Fibroblast of mammary gland (primary cell): ENCODE data around the gene ARFGAP3.

Experiments
- DNase-seq: peaks from one replicate; pipeline ENCODE4 v3.0.0-alpha.2; 2010; ENCODE audit warnings: low read depth
- H3K4me3 ChIP-seq: 2 replicates; pipeline ENCODE4 v1.5.1; 2011; ENCODE audit warnings: low read depth, mild to moderate bottlenecking, low read length, moderate library complexity; ENCODE audit not compliant: control insufficient read depth
- TF ChIP-seq, protein P1 (sequence below): conservative IDR thresholded peaks from 2 replicates; pipeline ENCODE4 v1.5.1; 2011; ENCODE audit warnings: low read depth, low read length, inconsistent platforms; ENCODE audit not compliant: control insufficient read depth, insufficient read depth

The ARFGAP3 gene

DNA sequence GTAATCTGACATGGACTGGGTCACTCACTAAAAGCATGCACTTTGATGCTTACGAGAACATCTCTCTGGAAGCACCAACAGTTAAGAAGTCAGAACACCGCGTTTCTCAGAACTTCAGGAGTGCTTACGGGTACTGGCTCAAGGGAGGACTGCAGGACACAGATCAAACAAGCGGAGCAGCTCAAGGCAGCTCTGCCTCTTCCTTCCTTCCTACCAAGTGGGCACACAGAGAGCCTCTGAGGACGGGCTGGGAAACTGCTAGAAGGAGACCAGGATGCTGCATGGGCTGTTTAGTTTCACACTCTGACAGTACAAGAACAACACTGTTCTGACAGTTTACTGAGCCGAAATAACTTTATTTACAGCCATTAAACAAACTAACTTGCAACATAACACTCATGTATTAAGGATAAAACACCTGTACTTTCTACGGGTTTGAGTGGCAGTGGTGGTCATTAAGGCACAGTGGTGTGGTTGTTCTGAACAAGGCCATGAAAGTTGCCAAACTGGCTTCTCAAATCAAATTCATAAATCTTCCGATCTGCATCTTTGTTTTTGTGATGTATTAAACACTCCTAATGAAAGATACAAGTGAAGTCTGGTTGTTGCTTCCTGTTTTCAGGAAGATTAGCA, 37.5 kb downstream of the ARFGAP3 start:
- DNase-seq, result no peak
- H3K4me3 ChIP-seq, result no peak overlapping the region
- TF ChIP-seq, protein P1, sequence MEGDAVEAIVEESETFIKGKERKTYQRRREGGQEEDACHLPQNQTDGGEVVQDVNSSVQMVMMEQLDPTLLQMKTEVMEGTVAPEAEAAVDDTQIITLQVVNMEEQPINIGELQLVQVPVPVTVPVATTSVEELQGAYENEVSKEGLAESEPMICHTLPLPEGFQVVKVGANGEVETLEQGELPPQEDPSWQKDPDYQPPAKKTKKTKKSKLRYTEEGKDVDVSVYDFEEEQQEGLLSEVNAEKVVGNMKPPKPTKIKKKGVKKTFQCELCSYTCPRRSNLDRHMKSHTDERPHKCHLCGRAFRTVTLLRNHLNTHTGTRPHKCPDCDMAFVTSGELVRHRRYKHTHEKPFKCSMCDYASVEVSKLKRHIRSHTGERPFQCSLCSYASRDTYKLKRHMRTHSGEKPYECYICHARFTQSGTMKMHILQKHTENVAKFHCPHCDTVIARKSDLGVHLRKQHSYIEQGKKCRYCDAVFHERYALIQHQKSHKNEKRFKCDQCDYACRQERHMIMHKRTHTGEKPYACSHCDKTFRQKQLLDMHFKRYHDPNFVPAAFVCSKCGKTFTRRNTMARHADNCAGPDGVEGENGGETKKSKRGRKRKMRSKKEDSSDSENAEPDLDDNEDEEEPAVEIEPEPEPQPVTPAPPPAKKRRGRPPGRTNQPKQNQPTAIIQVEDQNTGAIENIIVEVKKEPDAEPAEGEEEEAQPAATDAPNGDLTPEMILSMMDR, result no peak

DNA sequence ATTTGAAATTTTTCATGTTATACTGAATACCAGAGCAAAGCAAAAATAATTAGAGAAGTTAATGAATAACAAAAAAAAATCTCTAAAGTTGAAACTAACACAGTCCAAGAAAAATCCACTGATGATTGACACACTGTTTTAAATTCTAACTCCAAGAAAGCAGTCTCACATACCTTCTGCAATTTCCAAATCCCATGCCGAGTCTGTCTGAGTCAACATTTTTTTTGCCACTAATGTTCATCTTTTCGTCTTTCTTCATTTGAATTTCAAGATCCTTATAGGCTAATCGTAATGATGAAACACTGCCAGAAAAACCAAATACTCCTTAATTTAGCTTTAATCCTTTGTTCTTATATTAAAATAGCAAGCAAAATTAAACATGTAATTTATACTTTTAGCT, 39.5 kb downstream of the ARFGAP3 start:
- peak; percentile 11 for DNase-seq
- no peak overlapping the region for H3K4me3 ChIP-seq
- TF ChIP-seq, protein P1, result no peak

DNA sequence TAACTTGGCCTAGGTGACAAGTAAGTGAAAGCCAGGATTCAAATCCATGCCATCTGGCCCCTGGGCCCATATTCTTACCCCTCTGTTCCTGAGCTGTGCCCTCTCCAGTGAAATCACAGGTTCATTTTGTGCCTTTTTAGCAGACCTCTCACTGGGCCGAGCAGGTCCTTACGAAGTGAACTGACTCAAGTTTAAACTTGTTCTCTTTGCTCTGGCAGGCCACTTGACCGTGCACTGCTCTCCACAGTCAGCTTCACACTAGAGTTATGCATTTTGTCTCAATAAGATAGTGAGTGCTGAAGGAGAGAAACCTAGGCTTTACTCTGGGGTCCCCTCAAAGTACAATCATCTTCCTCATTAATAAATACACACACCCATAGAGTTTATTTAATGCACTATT, 40.7 kb downstream of the ARFGAP3 start:
- TF ChIP-seq, protein P1, result no peak
- no peak overlapping the region for H3K4me3 ChIP-seq
- DNase-seq, result no peak

DNA sequence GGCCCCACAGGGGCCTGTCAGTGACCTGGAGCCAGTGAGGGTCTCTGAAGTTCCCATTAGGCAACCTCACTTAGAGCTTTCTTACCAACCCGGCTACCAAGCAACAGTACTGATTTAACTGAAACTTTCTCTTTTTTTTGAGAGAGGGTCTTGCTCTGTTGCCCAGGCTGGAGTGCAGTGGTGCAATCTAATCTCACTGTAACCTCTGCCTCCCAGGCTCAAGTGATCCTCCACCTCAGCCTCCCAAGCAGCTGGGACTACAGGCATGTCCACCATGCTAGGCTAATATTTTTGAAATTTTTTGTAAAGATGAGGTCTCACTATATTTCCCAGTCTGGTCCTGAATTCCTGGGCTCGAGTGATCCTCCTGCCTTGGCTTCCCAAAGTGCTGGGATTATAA, 42.5 kb downstream of the ARFGAP3 start:
- no peak for DNase-seq
- no peak overlapping the region for H3K4me3 ChIP-seq
- TF ChIP-seq, protein P1, result no peak

DNA sequence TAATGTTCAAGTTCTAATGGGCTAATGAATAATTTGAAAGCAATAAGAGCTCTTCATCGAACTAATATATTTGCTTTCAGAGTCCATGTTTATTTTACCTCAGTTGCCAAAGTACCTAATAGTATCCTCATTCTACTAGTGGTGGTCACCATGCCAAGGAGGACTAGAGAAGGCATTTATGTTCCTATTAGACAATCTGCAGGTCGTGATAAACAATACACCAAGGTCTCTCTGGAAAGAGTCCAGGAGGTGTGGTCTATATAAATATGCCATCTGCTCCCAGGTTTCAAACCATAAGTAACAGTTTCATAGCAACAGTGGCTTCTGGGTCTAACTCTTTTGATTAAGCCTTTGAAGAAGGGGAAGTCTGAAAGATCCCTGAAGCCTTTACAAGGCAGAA, 42.9 kb downstream of the ARFGAP3 start:
- TF ChIP-seq, protein P1, result no peak
- no peak overlapping the region for H3K4me3 ChIP-seq
- no peak for DNase-seq

DNA sequence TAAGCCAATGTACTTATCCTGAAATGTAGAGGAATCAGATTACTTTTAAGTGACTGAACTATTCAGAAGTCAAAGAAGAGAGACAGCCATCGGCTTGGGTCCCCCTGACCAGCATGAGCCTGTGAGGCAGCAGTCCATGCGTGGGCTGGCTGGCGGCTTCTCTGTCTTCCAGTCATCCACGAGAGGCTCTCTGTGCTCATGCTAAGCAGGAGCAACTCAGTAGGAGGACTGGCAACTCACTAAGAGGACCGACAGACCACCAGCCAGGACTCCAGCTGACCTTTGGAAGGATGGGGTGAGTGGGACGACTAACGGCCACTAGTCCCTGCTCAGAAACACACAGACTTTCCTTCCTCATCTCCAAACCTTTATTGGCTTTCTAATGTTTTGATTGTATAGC, 43.6 kb downstream of the ARFGAP3 start:
- peak; percentile 12 for DNase-seq
- H3K4me3 ChIP-seq, result no peak overlapping the region
- TF ChIP-seq, protein P1, result no peak

DNA sequence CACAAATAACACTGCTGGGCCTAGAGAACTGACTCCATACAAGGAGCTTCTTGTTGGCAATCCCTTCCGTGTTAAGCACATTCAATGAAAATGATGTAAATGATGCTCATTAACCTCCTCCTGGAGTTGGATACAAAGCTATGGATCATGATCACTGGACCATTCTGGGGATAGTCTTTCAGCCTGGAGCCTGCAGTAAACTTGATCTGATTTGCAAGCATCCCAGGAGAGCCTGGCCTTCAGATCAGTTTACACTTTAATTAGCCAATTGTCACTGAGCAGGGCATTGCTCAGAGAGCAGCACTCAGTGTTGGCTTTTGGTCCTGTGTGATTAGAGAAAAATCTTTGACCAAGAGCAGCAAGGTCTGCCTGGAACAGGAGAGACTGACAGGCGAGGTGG, 45.6 kb downstream of the ARFGAP3 start:
- TF ChIP-seq, protein P1, result no peak
- H3K4me3 ChIP-seq, result no peak overlapping the region
- no peak for DNase-seq
